NB4 (cell line): ENCODE results near the gene RBPJ.

Source experiments
- CTCF ChIP-seq: IDR thresholded peaks from one replicate; pipeline ENCODE4 v1.5.1; 2012; ENCODE audit warnings: low read depth, low read length
- MAX ChIP-seq: IDR thresholded peaks from 2 replicates; pipeline ENCODE4 v1.6.1; 2011; ENCODE audit warnings: low read depth, low read length
- POLR2A ChIP-seq: IDR thresholded peaks from 2 replicates; pipeline ENCODE4 v1.6.1; 2011; ENCODE audit warnings: mild to moderate bottlenecking; ENCODE audit not compliant: insufficient read length; ENCODE audit errors: extremely low read depth

GRCh38 chr4:26303008-26303407, 17.8 kb upstream of the RBPJ start:
- no peak for TF ChIP-seq CTCF
- TF ChIP-seq MAX = no peak
- TF ChIP-seq POLR2A = no peak
